Gastrocnemius medialis (tissue), 4 donors: ENCODE data around the gene CHAF1B.

ENCODE experiments used
- POLR2A ChIP-seq, 2 donors: fragments of 450-650 bp; IDR thresholded peaks; one replicate each; pipeline ENCODE4 v1.6.1; 2017; ENCODE audit warnings: antibody characterized with exemption in 2 of 2, mild to moderate bottlenecking in 2 of 2, moderate library complexity in 2 of 2
- TF ChIP-seq, protein P1 (sequence below), 5 experiments: fragments of 450-650 bp in 3 of 5; fragments of 200-600 bp in 2 of 5; sonication (generic) in 2 of 5; IDR thresholded peaks in 4 of 5; conservative IDR thresholded peaks in 1 of 5; 1 replicate in 4 of 5; 2 replicates in 1 of 5; pipeline ENCODE4 v1.5.1; 2016 to 2019; ENCODE audit warnings: antibody characterized with exemption in 5 of 5, mild to moderate bottlenecking in 3 of 5, moderate library complexity in 3 of 5

DNA sequence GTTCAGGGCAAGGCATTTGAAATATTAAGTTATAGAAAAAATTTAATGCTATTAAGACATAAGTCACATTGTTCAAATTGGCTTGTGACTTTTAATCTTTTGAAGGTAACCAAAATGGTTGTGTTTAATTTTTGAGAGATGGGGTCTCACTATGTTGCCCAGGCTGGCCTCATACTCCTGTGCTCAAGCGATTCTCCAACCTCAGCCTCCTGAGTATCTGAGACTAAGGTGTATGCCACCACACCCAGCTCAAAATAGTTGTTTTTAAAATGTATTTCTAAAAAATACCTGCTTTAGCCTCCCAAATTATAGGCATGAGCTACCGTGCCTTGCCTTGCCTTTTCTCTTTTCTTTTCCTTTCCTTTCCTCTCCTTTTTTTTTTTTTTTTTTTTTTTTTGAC, 26.0 kb upstream of the CHAF1B start:
- TF ChIP-seq, protein P1, sequence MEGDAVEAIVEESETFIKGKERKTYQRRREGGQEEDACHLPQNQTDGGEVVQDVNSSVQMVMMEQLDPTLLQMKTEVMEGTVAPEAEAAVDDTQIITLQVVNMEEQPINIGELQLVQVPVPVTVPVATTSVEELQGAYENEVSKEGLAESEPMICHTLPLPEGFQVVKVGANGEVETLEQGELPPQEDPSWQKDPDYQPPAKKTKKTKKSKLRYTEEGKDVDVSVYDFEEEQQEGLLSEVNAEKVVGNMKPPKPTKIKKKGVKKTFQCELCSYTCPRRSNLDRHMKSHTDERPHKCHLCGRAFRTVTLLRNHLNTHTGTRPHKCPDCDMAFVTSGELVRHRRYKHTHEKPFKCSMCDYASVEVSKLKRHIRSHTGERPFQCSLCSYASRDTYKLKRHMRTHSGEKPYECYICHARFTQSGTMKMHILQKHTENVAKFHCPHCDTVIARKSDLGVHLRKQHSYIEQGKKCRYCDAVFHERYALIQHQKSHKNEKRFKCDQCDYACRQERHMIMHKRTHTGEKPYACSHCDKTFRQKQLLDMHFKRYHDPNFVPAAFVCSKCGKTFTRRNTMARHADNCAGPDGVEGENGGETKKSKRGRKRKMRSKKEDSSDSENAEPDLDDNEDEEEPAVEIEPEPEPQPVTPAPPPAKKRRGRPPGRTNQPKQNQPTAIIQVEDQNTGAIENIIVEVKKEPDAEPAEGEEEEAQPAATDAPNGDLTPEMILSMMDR (IDR thresholded peaks at IDR 0.05 in 4 of 5, conservative IDR thresholded peaks at IDR 0.05 in 1 of 5), result no peak
- no peak for TF ChIP-seq POLR2A (IDR thresholded peaks at IDR 0.05)
